ENCODE results near the gene CROCC2. TPM values are rescaled to one million over a fixed set of nuclear protein-coding genes. Genes with fewer than 3 reads are reported as not detected.
A peak's percentile ranks its signal among the peaks of the same experiment; 100 is the strongest.

The CROCC2 gene
- total and polyA plus RNA-seq, 11 donors = not detected

- WGBS, 4 donors = 85 to 87% (median 86%) methylated on average over 22 to 30 of the region's 30 CpGs
- ATAC-seq (no peak), DNase-seq (peak; percentile 5 to 58 (median 19))
Observed at GRCh38 chr2:240933048-240933965, 27.2 kb downstream of the CROCC2 start.

GRCh38 chr2:240933966-240934700 lies 28.0 kb downstream of the CROCC2 start:
- Histone ChIP-seq H3K4me3 (no peak overlapping the region), H3K36me3 (no peaks in the 10 kb centered on the region), H3K4me1 (no peaks in the 10 kb centered on the region), H3K27ac (no peak overlapping the region), H3K9me3 (peaks cover 0 to 28% (median 3%) of the 10 kb centered on the region in 12 donors), H3K27me3 (peaks cover 0 to 4% (median 0%) of the 10 kb centered on the region in 9 donors)
- peak in 1 of 4 donors; percentile 10 for ATAC-seq
- intact Hi-C loops (cut with DNase I) = no loop called here
- TF ChIP-seq POLR2A (IDR thresholded peaks at IDR 0.05) (no peak), CTCF (IDR thresholded peaks at IDR 0.05) (no peak)
- WGBS, 4 donors = 77 to 87% (median 82%) methylated on average over 19 to 23 of the region's 23 CpGs
- DNase-seq = peak; percentile 5 to 47 (median 24)

More at GRCh38 chr2:240933048-240933965, 27.2 kb downstream of the CROCC2 start:
- Histone ChIP-seq H3K27ac (no peak overlapping the region), H3K36me3 (no peaks in the 10 kb centered on the region), H3K4me3 (no peak overlapping the region), H3K9me3 (peaks cover 0 to 21% (median 3%) of the 10 kb centered on the region in 12 donors), H3K27me3 (peaks cover 0 to 4% (median 0%) of the 10 kb centered on the region in 9 donors), H3K4me1 (no peaks in the 10 kb centered on the region)
- TF ChIP-seq CTCF (IDR thresholded peaks at IDR 0.05) = no peak
- TF ChIP-seq POLR2A (IDR thresholded peaks at IDR 0.05) = no peak
- intact Hi-C loops (cut with DNase I) = no loop called here

- DNase-seq = peak in 3 of 5 donors; percentile 3 to 59 (median 15)
- no peak for TF ChIP-seq CTCF (IDR thresholded peaks at IDR 0.05)
- TF ChIP-seq POLR2A (IDR thresholded peaks at IDR 0.05) = no peak
- Histone ChIP-seq H3K9me3 (peaks cover 0 to 28% (median 3%) of the 10 kb centered on the region in 12 donors), H3K4me3 (no peak overlapping the region), H3K4me1 (no peaks in the 10 kb centered on the region), H3K27me3 (peaks cover 0 to 4% (median 0%) of the 10 kb centered on the region in 9 donors), H3K27ac (no peak overlapping the region), H3K36me3 (no peaks in the 10 kb centered on the region)
- intact Hi-C loops (cut with DNase I) = no loop called here
- 88 to 95% (median 91%) methylated on average over 11 to 12 of the region's 12 CpGs for WGBS, 4 donors
- no peak for ATAC-seq
Observed at GRCh38 chr2:240934701-240935102, 28.6 kb downstream of the CROCC2 start.

Data from heart left ventricle (tissue), 16 donors.